Hepatocyte (in vitro differentiated cells): ENCODE results near the gene PUS10.

ENCODE experiments used
- CTCF ChIP-seq: fragments of 200-600 bp; sonication (generic); IDR thresholded peaks from 2 replicates; pipeline ENCODE4 v1.5.1; 2016; ENCODE audit warnings: antibody characterized with exemption, mild to moderate bottlenecking; ENCODE audit not compliant: poor library complexity
- EZH2 ChIP-seq: fragments of 200-600 bp; sonication (generic); IDR thresholded peaks from 2 replicates; pipeline ENCODE4 v1.6.1; 2016; ENCODE audit warnings: antibody characterized with exemption, mild to moderate bottlenecking, borderline replicate concordance

- TF ChIP-seq CTCF, result no peak
- no peak for TF ChIP-seq EZH2
These were observed 91.1 kb downstream of the PUS10 start for GRCh38 chr2:60926741-60927552.
